Breast epithelium (tissue), 4 donors: ENCODE measurements around the gene SLC4A2. TPM values are rescaled to one million over a fixed set of nuclear protein-coding genes. Genes with fewer than 3 reads are reported as not detected.

Experiments used
- DNase-seq, 2 donors: peaks; one replicate each; pipeline ENCODE4 v3.0.0-alpha.2; 2019; ENCODE audit warnings: low spot score in 2 of 2
- H3K27ac ChIP-seq, 2 donors: fragments of 200-600 bp; sonication (generic) in 1 of 2; one replicate each; pipeline ENCODE4 v1.5.1; 2016 to 2019; ENCODE audit warnings: mild to moderate bottlenecking in 1 of 2
- H3K27me3 ChIP-seq, 2 donors: fragments of 200-600 bp; sonication (generic) in 1 of 2; one replicate each; pipeline versions ENCODE4 v1.5.1 to v1.6.0; 2017 to 2019; ENCODE audit warnings: control low read depth in 1 of 2, mild to moderate bottlenecking in 1 of 2
- H3K36me3 ChIP-seq: fragments of 200-600 bp; one replicate; pipeline ENCODE4 v1.5.1; 2019
- H3K4me1 ChIP-seq, 2 donors: fragments of 200-600 bp; sonication (generic); one replicate each; pipeline ENCODE4 v1.5.1; 2016 to 2019; ENCODE audit warnings: control low read depth in 1 of 2
- H3K4me3 ChIP-seq, 3 donors: fragments of 200-600 bp; sonication (generic); 1 replicate in 2 of 3; 2 replicates in 1 of 3; pipeline ENCODE4 v1.5.1; 2016 to 2019; ENCODE audit warnings: mild to moderate bottlenecking in 3 of 3, moderate library complexity in 2 of 3
- H3K9me3 ChIP-seq, 2 donors: fragments of 200-600 bp; sonication (generic) in 1 of 2; one replicate each; pipeline ENCODE4 v1.5.1; 2016 to 2019; ENCODE audit warnings: control low read depth in 1 of 2
- CTCF ChIP-seq, 3 donors: fragments of 450-650 bp; IDR thresholded peaks; one replicate each; pipeline ENCODE4 v1.5.1; 2016 to 2017; ENCODE audit warnings: antibody characterized with exemption in 3 of 3, mild to moderate bottlenecking in 3 of 3, moderate library complexity in 3 of 3
- POLR2A ChIP-seq: fragments of 450-650 bp; IDR thresholded peaks from one replicate; pipeline ENCODE4 v1.6.1; 2016; ENCODE audit warnings: antibody characterized with exemption, mild to moderate bottlenecking, moderate library complexity
- POLR2AphosphoS5 ChIP-seq, 3 donors: sonication (generic); formaldehyde crosslinking; IDR thresholded peaks; one replicate each; pipeline ENCODE4 v1.6.1; 2017; ENCODE audit warnings: antibody characterized with exemption in 3 of 3
- intact Hi-C: fragments of 100-400 bp; cut with DNase I; formaldehyde crosslinking; loops from one replicate; pipeline ENCODE4 v1.15.1; 2023; ENCODE audit warnings: low total_unique reads
- total RNA-seq, 3 donors: library from RNA; depleted of rRNA; stranded (reverse); fragments of >200 nt; gene quantifications; one replicate each; pipeline ENCODE4 v1.1.0, GENCODE V29; 2016

SLC4A2 gene
- total RNA-seq, 3 donors from 2014 or later = 83.2 to 101 (median 92.8) TPM

GRCh38 chr7:151073990-151074389 lies 14.6 kb downstream of the SLC4A2 start:
- H3K27ac ChIP-seq = no peak overlapping the region
- no peaks in the 10 kb centered on the region for H3K27me3 ChIP-seq
- DNase-seq = no peak
- peaks cover 0 to 1% of the 10 kb centered on the region in 2 donors for H3K4me1 ChIP-seq
- TF ChIP-seq POLR2A (no peak), POLR2AphosphoS5 (IDR thresholded peaks at IDR 0.05) (no peak), CTCF (IDR thresholded peaks at IDR 0.05) (no peak)
- no peaks in the 10 kb centered on the region for H3K9me3 ChIP-seq
- intact Hi-C loops = no loop called here
- no peak overlapping the region for H3K4me3 ChIP-seq
- peaks cover 19% of the 10 kb centered on the region for H3K36me3 ChIP-seq

GRCh38 chr7:151074817-151075661 lies 15.7 kb downstream of the SLC4A2 start:
- TF ChIP-seq POLR2A = no peak
- TF ChIP-seq CTCF (IDR thresholded peaks at IDR 0.05) = no peak
- no peak for TF ChIP-seq POLR2AphosphoS5 (IDR thresholded peaks at IDR 0.05)
- H3K27me3 ChIP-seq = no peaks in the 10 kb centered on the region
- no peak overlapping the region for H3K4me3 ChIP-seq
- peaks cover 6 to 12% of the 10 kb centered on the region in 2 donors for H3K4me1 ChIP-seq
- H3K27ac ChIP-seq = no peak overlapping the region
- intact Hi-C loops = no loop called here
- no peak for DNase-seq
- H3K36me3 ChIP-seq = peaks cover 13% of the 10 kb centered on the region
- no peaks in the 10 kb centered on the region for H3K9me3 ChIP-seq

GRCh38 chr7:151075662-151075971 lies 16.2 kb downstream of the SLC4A2 start:
- Histone ChIP-seq H3K27me3 (no peaks in the 10 kb centered on the region), H3K9me3 (no peaks in the 10 kb centered on the region), H3K36me3 (peaks cover 13% of the 10 kb centered on the region), H3K27ac (no peak overlapping the region), H3K4me3 (no peak overlapping the region), H3K4me1 (peaks cover 6 to 12% of the 10 kb centered on the region in 2 donors)
- no peak for DNase-seq
- intact Hi-C loops = no loop called here
- TF ChIP-seq POLR2AphosphoS5 (IDR thresholded peaks at IDR 0.05) = no peak

- Histone ChIP-seq H3K36me3 (peaks cover 10% of the 10 kb centered on the region), H3K9me3 (no peaks in the 10 kb centered on the region), H3K27me3 (no peaks in the 10 kb centered on the region), H3K27ac (no peak overlapping the region), H3K4me1 (peaks cover 6 to 14% of the 10 kb centered on the region in 2 donors), H3K4me3 (no peak overlapping the region)
- TF ChIP-seq POLR2A (no peak), POLR2AphosphoS5 (IDR thresholded peaks at IDR 0.05) (no peak), CTCF (IDR thresholded peaks at IDR 0.05) (no peak)
- DNase-seq = no peak
- intact Hi-C loops = no loop called here
Observed at GRCh38 chr7:151075978-151076426, 16.6 kb downstream of the SLC4A2 start.

GRCh38 chr7:151076863-151077704 lies 17.7 kb downstream of the SLC4A2 start:
- Histone ChIP-seq H3K36me3 (peaks cover 7% of the 10 kb centered on the region), H3K27ac (peak overlapping the region; percentile 54 to 64), H3K4me1 (peaks cover 11 to 25% of the 10 kb centered on the region in 2 donors), H3K27me3 (no peaks in the 10 kb centered on the region), H3K4me3 (no peak overlapping the region), H3K9me3 (no peaks in the 10 kb centered on the region)
- peak in 1 of 3 donors; percentile 13 for TF ChIP-seq CTCF (IDR thresholded peaks at IDR 0.05)
- TF ChIP-seq POLR2AphosphoS5 (IDR thresholded peaks at IDR 0.05) = no peak
- DNase-seq = no peak
- intact Hi-C loops = no loop called here
